HepG2 (cell line): ENCODE measurements around the gene FAM171A2. TPM values are rescaled to one million over a fixed set of nuclear protein-coding genes. Genes with fewer than 3 reads are reported as not detected.

Experiments
- BORCS8-MEF2B ChIP-seq: sonication (generic); formaldehyde crosslinking; IDR thresholded peaks from 2 replicates; pipeline ENCODE4 v1.8.0; 2022; ENCODE audit warnings: mild to moderate bottlenecking, missing genetic modification reagents
- CCAR2 ChIP-seq: fragments of 200-400 bp; formaldehyde crosslinking; optimal IDR thresholded peaks from 2 replicates; pipeline ENCODE3; 2018; ENCODE audit warnings: low read depth, mild to moderate bottlenecking, low read length, moderate library complexity
- ELF3 ChIP-seq: IDR thresholded peaks from 2 replicates; pipeline ENCODE4 v1.6.1; 2016; ENCODE audit warnings: missing genetic modification reagents, missing compliant biosample characterization
- ELK4 ChIP-seq: sonication (generic); formaldehyde crosslinking; IDR thresholded peaks from 2 replicates; pipeline ENCODE4 v1.9.0; 2021; ENCODE audit warnings: missing genetic modification reagents, borderline replicate concordance
- HDAC6 ChIP-seq: fragments of 200-600 bp; sonication (generic); IDR thresholded peaks from 2 replicates; pipeline ENCODE4 v1.7.0; 2017; ENCODE audit warnings: mild to moderate bottlenecking, antibody characterized with exemption, low read length, low read depth
- HNRNPH1 ChIP-seq: fragments of 200-400 bp; formaldehyde crosslinking; optimal IDR thresholded peaks from 2 replicates; pipeline ENCODE3; 2017; ENCODE audit warnings: mild to moderate bottlenecking, low read depth, low read length
- HNRNPK ChIP-seq: fragments of 200-400 bp; formaldehyde crosslinking; IDR thresholded peaks from 2 replicates; pipeline ENCODE4 v1.6.1; 2018; ENCODE audit warnings: low read length, low read depth, moderate library complexity, mild to moderate bottlenecking; ENCODE audit not compliant: poor library complexity, severe bottlenecking
- LBX2 ChIP-seq: sonication (generic); formaldehyde crosslinking; IDR thresholded peaks from 2 replicates; pipeline ENCODE4 v1.5.0; 2020; ENCODE audit warnings: missing genetic modification reagents, mild to moderate bottlenecking, borderline replicate concordance
- MLXIP ChIP-seq: sonication (generic); formaldehyde crosslinking; IDR thresholded peaks from 2 replicates; pipeline ENCODE4 v1.9.0; 2021; ENCODE audit warnings: missing genetic modification reagents, borderline replicate concordance
- NFE2 ChIP-seq: sonication (generic); formaldehyde crosslinking; IDR thresholded peaks from 2 replicates; pipeline ENCODE4 v1.4.0; 2020; ENCODE audit warnings: missing genetic modification reagents
- PCBP2 ChIP-seq: fragments of 200-400 bp; formaldehyde crosslinking; optimal IDR thresholded peaks from 2 replicates; pipeline ENCODE3; 2018; ENCODE audit warnings: low read length, low read depth; ENCODE audit not compliant: poor library complexity, severe bottlenecking
- TAF1 ChIP-seq: sonication (generic); formaldehyde crosslinking; IDR thresholded peaks from 2 replicates; pipeline ENCODE4 v1.4.0; 2020; ENCODE audit warnings: missing genetic modification reagents
- TBX3 ChIP-seq: fragments of 450-650 bp; IDR thresholded peaks from 2 replicates; pipeline ENCODE4 v1.6.1; 2017; ENCODE audit warnings: antibody characterized with exemption, mild to moderate bottlenecking, inconsistent platforms, borderline replicate concordance
- ZBTB3 ChIP-seq: sonication (generic); formaldehyde crosslinking; IDR thresholded peaks from 2 replicates; pipeline ENCODE4 v1.4.0; 2020; ENCODE audit warnings: low read depth, mild to moderate bottlenecking, moderate library complexity, missing genetic modification reagents, borderline replicate concordance
- ZNF337 ChIP-seq: sonication (generic); formaldehyde crosslinking; IDR thresholded peaks from 2 replicates; pipeline ENCODE4 v1.5.1; 2020; ENCODE audit warnings: missing genetic modification reagents, low read depth, mild to moderate bottlenecking, borderline replicate concordance
- ZNF512 ChIP-seq: sonication (generic); formaldehyde crosslinking; IDR thresholded peaks from 2 replicates; pipeline ENCODE4 v1.4.0; 2020; ENCODE audit warnings: mild to moderate bottlenecking, missing genetic modification reagents
- ZNF512B ChIP-seq: sonication (generic); formaldehyde crosslinking; IDR thresholded peaks from 2 replicates; pipeline ENCODE4 v1.5.1; 2020; ENCODE audit warnings: missing genetic modification reagents, mild to moderate bottlenecking, borderline replicate concordance
- polyA plus RNA-seq, 8 experiments: library from polyadenylated mRNA; depleted of rRNA in 3 of 8; stranded (reverse) in 7 of 8; unstranded in 1 of 8; fragments of >200 nt; fragmentation: Illumina TruSeq in 4 of 8; extraction: Trizol in 4 of 8; gene quantifications; 2 replicates each; pipeline versions ENCODE4 v1.2.1 to v1.2.3, GENCODE V29; 2011 to 2016; ENCODE audit warnings: low read depth in 4 of 8, missing spikeins in 1 of 8, mixed read lengths in 1 of 8; ENCODE audit not compliant: insufficient read depth in 1 of 8
- total RNA-seq, 5 experiments: library from RNA; depleted of rRNA; stranded (reverse); fragments of >200 nt; fragmentation: Illumina TruSeq; extraction: Trizol; gene quantifications; 2 replicates each; pipeline ENCODE4 v1.2.3, GENCODE V29; 2016; ENCODE audit warnings: low read depth in 1 of 5

FAM171A2 gene
- total and polyA plus RNA-seq, 2 of the 13 experiments (the other 11 are each of a cell fraction or from before 2014, with no cell fraction given): 1.8 to 3.6 TPM

GRCh38 chr17:44362949-44363612 lies 572 bp downstream of the FAM171A2 start (continued):
- TF ChIP-seq ZBTB3 (no peak), BORCS8-MEF2B (no peak), ELF3 (CRISPR knock-in tag) (0 out of 2 replicates have a peak, but pooled peaks have one; percentile 7), MLXIP (CRISPR knock-in tag) (no peak), PCBP2 (no peak), ELK4 (CRISPR knock-in tag) (no peak), ZNF337 (CRISPR knock-in tag) (no peak), LBX2 (no peak), HNRNPH1 (no peak), HNRNPK (peak; percentile 86), CCAR2 (no peak), TBX3 (no peak), TAF1 (CRISPR knock-in tag) (peak; percentile 38; the same call in 1 of the 2 replicates), ZNF512 (CRISPR knock-in tag) (no peak), ZNF512B (CRISPR knock-in tag) (no peak), HDAC6 (no peak), NFE2 (CRISPR knock-in tag) (no peak)
